ENCODE results near the gene CAMTA1. TPM values are rescaled to one million over a fixed set of nuclear protein-coding genes. Genes with fewer than 3 reads are reported as not detected.

Gene CAMTA1
- total RNA-seq, 1 donor from 2014 or later: 47.9 TPM

- intact Hi-C loops (cut with DNase I): no loop called here
- Histone ChIP-seq H3K36me3 (no peaks in the 10 kb centered on the region), H3K27me3 (ENCODE audit: low read depth) (no peaks in the 10 kb centered on the region), H3K9me3 (peaks cover 8% of the 10 kb centered on the region), H3K4me1 (peaks cover 5% of the 10 kb centered on the region), H3K4me3 (no peak overlapping the region), H3K27ac (no peak overlapping the region)
- no peak for TF ChIP-seq CTCF (IDR thresholded peaks at IDR 0.05)
- peak in 1 of 2 donors; percentile 17 for ATAC-seq
- no peak for DNase-seq
These were observed 516.4 kb downstream of the CAMTA1 start for GRCh38 chr1:7301664-7301981.

- Histone ChIP-seq H3K4me1 (peaks cover 5% of the 10 kb centered on the region), H3K9me3 (peaks cover 6% of the 10 kb centered on the region), H3K4me3 (no peak overlapping the region), H3K27ac (no peak overlapping the region), H3K27me3 (ENCODE audit: low read depth) (no peaks in the 10 kb centered on the region), H3K36me3 (no peaks in the 10 kb centered on the region)
- ATAC-seq (no peak), DNase-seq (no peak)
- intact Hi-C loops (cut with DNase I): no loop called here
- TF ChIP-seq CTCF (IDR thresholded peaks at IDR 0.05): no peak
These were observed 516.9 kb downstream of the CAMTA1 start for GRCh38 chr1:7302126-7302525.

DNA sequence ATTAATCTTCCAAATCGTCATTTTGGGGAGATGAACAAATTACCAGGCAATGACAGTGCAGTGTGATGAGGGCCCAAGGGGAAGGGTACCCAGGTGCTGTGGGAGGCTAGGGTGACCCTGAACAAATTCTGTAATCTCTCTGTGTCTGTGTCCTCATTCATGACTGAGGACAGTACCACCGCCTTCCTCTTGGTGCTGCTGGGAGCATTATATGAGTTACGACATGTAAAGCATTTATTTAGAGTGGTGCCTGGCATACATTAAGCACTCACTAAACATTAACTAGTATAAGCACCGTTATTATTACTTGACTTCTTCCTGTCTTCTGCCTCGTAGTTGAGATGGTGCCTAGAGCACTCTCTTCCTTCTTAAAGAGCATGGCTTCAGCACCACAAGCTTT, 517.6 kb downstream of the CAMTA1 start:
- no peak for TF ChIP-seq CTCF (IDR thresholded peaks at IDR 0.05)
- H3K4me3 ChIP-seq: no peak overlapping the region
- H3K36me3 ChIP-seq: no peaks in the 10 kb centered on the region
- no peak for ATAC-seq
- H3K27me3 ChIP-seq (ENCODE audit: low read depth): no peaks in the 10 kb centered on the region
- peaks cover 13% of the 10 kb centered on the region for H3K9me3 ChIP-seq
- intact Hi-C loops (cut with DNase I): no loop called here
- no peak for DNase-seq
- peaks cover 5% of the 10 kb centered on the region for H3K4me1 ChIP-seq
- H3K27ac ChIP-seq: no peak overlapping the region

- H3K27me3 ChIP-seq (ENCODE audit: low read depth): no peaks in the 10 kb centered on the region
- H3K4me1 ChIP-seq: peaks cover 5% of the 10 kb centered on the region
- intact Hi-C loops (cut with DNase I): no loop called here
- peaks cover 15% of the 10 kb centered on the region for H3K9me3 ChIP-seq
- H3K36me3 ChIP-seq: no peaks in the 10 kb centered on the region
- ATAC-seq (no peak), DNase-seq (no peak)
- no peak overlapping the region for H3K27ac ChIP-seq
- no peak overlapping the region for H3K4me3 ChIP-seq
- no peak for TF ChIP-seq CTCF (IDR thresholded peaks at IDR 0.05)
These were observed 518.5 kb downstream of the CAMTA1 start for GRCh38 chr1:7303554-7304317.

GRCh38 chr1:7313081-7313546, 527.9 kb downstream of the CAMTA1 start:
- intact Hi-C loops (cut with DNase I): no loop called here
- no peak overlapping the region for H3K4me3 ChIP-seq
- H3K9me3 ChIP-seq: peaks cover 4% of the 10 kb centered on the region
- no peaks in the 10 kb centered on the region for H3K4me1 ChIP-seq
- no peaks in the 10 kb centered on the region for H3K36me3 ChIP-seq
- ATAC-seq (no peak), DNase-seq (no peak)
- no peak overlapping the region for H3K27ac ChIP-seq
- no peaks in the 10 kb centered on the region for H3K27me3 ChIP-seq (ENCODE audit: low read depth)
- no peak for TF ChIP-seq CTCF (IDR thresholded peaks at IDR 0.05)

All from lower lobe of right lung (tissue), 2 donors.